Uterus (tissue), 4 donors: ENCODE results near the gene COL4A2. TPM values are rescaled to one million over a fixed set of nuclear protein-coding genes. Genes with fewer than 3 reads are reported as not detected.

ENCODE experiments used
- DNase-seq, 2 donors: peaks; one replicate each; pipeline ENCODE4 v3.0.0-alpha.2; 2019 to 2020
- H3K27ac ChIP-seq, 2 donors: fragments of 200-600 bp; sonication (generic); 1 replicate in 1 of 2; 2 replicates in 1 of 2; pipeline ENCODE4 v1.5.1; 2016 to 2018
- H3K27me3 ChIP-seq, 2 donors: fragments of 200-600 bp; sonication (generic); one replicate each; pipeline ENCODE4 v1.5.1; 2018 to 2019; ENCODE audit warnings: control low read depth in 1 of 2
- H3K36me3 ChIP-seq, 2 donors: fragments of 200-600 bp; sonication (generic); one replicate each; pipeline ENCODE4 v1.5.1; 2019; ENCODE audit warnings: control low read depth in 1 of 2
- H3K4me1 ChIP-seq, 2 donors: fragments of 200-600 bp; sonication (generic); one replicate each; pipeline ENCODE4 v1.5.1; 2018 to 2019; ENCODE audit warnings: control low read depth in 1 of 2
- H3K4me3 ChIP-seq, 2 donors: fragments of 200-600 bp; sonication (generic); 1 replicate in 1 of 2; 2 replicates in 1 of 2; pipeline ENCODE4 v1.5.1; 2018 to 2019; ENCODE audit warnings: mild to moderate bottlenecking in 1 of 2
- H3K9me3 ChIP-seq, 2 donors: fragments of 200-600 bp; sonication (generic); one replicate each; pipeline ENCODE4 v1.5.1; 2019; ENCODE audit warnings: control low read depth in 1 of 2
- POLR2A ChIP-seq, 2 donors: fragments of 450-650 bp; IDR thresholded peaks; one replicate each; pipeline ENCODE4 v1.6.1; 2016; ENCODE audit warnings: antibody characterized with exemption in 2 of 2, mild to moderate bottlenecking in 1 of 2, moderate library complexity in 1 of 2
- intact Hi-C: fragments of 100-400 bp; cut with DNase I; formaldehyde crosslinking; loops from one replicate; pipeline ENCODE4 v1.15.1; 2023; ENCODE audit warnings: low total_unique reads
- total RNA-seq, 4 donors: library from RNA; depleted of rRNA in 3 of 4; stranded (reverse); fragments of >200 nt in 3 of 4; gene quantifications; one replicate each; pipeline versions ENCODE4 v1.1.0 to v1.2.4, GENCODE V29; 2014 to 2023
- TF ChIP-seq, protein P1 (sequence below), 4 experiments: fragments of 200-600 bp in 2 of 4; fragments of 450-650 bp in 2 of 4; sonication (generic) in 2 of 4; IDR thresholded peaks; one replicate each; pipeline ENCODE4 v1.5.1; 2016 to 2019; ENCODE audit warnings: antibody characterized with exemption in 4 of 4, mild to moderate bottlenecking in 2 of 4, moderate library complexity in 1 of 4
- donor health status: DM: yes; HTN: yes; CAD: no.

COL4A2 gene
- total RNA-seq, 4 donors from 2014 or later = 157 to 606 (median 284) TPM

DNA sequence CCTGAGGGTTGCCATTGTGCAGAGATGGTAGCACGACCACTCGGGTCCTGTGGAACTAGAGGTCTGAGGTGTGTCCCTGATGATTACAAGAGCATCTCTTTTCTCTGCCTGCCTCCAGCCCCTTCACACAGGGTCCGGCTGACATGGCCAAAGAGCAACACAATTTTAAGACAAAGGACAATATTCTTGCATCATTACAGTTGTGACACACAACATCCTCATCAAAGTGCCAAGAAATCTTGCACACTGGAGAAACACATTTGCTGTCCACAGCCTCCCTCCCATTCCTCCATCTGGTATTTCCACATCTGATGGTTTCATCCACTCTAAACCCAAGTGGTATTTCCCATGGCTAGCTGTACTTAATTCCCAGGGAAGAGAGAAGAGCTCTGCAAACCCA lies 12.9 kb upstream of the COL4A2 start:
- no peaks in the 10 kb centered on the region for H3K9me3 ChIP-seq
- DNase-seq = no peak
- no peaks in the 10 kb centered on the region for H3K36me3 ChIP-seq
- no peaks in the 10 kb centered on the region for H3K27me3 ChIP-seq
- intact Hi-C loops = no loop called here
- peak overlapping the region; percentile 4 to 34 for H3K27ac ChIP-seq
- no peak for TF ChIP-seq POLR2A (IDR thresholded peaks at IDR 0.05)
- H3K4me3 ChIP-seq = no peak overlapping the region
- peaks cover 0 to 6% of the 10 kb centered on the region in 2 donors for H3K4me1 ChIP-seq

DNA sequence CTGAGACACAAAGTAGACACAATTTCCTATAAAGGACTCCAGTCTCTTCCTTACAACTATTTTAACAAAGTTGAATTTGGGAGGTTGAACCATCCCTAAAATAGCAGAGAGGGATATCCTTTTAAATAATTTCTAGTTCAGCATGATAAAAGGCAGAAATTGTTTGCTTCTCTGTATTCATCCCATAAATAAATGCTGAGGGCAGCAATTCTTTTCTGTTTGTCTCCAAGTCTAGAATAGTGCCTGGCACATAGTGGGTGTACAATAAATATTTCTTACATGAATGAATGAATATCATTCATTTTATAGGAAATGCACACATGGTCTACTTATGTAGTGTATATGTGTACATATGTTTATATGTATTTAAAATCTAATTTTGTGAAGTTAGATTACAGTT lies 12.5 kb upstream of the COL4A2 start:
- no peaks in the 10 kb centered on the region for H3K9me3 ChIP-seq
- no peak overlapping the region for H3K4me3 ChIP-seq
- no peaks in the 10 kb centered on the region for H3K27me3 ChIP-seq
- H3K36me3 ChIP-seq = no peaks in the 10 kb centered on the region
- peaks cover 0 to 7% of the 10 kb centered on the region in 2 donors for H3K4me1 ChIP-seq
- DNase-seq = no peak
- TF ChIP-seq, protein P1, sequence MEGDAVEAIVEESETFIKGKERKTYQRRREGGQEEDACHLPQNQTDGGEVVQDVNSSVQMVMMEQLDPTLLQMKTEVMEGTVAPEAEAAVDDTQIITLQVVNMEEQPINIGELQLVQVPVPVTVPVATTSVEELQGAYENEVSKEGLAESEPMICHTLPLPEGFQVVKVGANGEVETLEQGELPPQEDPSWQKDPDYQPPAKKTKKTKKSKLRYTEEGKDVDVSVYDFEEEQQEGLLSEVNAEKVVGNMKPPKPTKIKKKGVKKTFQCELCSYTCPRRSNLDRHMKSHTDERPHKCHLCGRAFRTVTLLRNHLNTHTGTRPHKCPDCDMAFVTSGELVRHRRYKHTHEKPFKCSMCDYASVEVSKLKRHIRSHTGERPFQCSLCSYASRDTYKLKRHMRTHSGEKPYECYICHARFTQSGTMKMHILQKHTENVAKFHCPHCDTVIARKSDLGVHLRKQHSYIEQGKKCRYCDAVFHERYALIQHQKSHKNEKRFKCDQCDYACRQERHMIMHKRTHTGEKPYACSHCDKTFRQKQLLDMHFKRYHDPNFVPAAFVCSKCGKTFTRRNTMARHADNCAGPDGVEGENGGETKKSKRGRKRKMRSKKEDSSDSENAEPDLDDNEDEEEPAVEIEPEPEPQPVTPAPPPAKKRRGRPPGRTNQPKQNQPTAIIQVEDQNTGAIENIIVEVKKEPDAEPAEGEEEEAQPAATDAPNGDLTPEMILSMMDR (IDR thresholded peaks at IDR 0.05) = no peak
- TF ChIP-seq POLR2A (IDR thresholded peaks at IDR 0.05) = no peak
- intact Hi-C loops = no loop called here
- H3K27ac ChIP-seq = no peak overlapping the region

DNA sequence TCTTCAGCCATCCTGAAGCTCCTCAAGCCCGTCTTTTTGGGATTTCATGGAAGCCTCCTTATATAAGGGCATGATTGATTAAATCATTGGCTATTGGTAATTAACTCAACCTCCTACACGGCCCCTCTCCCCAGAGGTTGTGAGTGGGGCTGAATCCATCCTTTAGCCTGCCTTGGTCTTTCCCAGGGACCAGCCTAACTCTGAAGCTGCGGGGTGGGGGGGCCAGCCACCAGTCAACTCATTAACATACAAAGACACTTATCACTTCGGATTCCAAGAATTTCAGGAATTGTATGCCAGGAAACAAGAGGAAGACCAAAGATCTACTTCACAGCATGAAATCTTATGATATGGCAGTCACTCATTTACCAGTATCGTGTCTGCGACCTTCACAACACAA lies 10.1 kb upstream of the COL4A2 start:
- Histone ChIP-seq H3K4me3 (no peak overlapping the region), H3K27me3 (no peaks in the 10 kb centered on the region), H3K36me3 (no peaks in the 10 kb centered on the region), H3K27ac (peak overlapping the region; percentile 10 to 70), H3K9me3 (no peaks in the 10 kb centered on the region), H3K4me1 (peaks cover 0 to 7% of the 10 kb centered on the region in 2 donors)
- TF ChIP-seq POLR2A (IDR thresholded peaks at IDR 0.05) = no peak
- TF ChIP-seq, protein P1 (IDR thresholded peaks at IDR 0.05) = no peak
- DNase-seq = no peak
- intact Hi-C loops = no loop called here

DNA sequence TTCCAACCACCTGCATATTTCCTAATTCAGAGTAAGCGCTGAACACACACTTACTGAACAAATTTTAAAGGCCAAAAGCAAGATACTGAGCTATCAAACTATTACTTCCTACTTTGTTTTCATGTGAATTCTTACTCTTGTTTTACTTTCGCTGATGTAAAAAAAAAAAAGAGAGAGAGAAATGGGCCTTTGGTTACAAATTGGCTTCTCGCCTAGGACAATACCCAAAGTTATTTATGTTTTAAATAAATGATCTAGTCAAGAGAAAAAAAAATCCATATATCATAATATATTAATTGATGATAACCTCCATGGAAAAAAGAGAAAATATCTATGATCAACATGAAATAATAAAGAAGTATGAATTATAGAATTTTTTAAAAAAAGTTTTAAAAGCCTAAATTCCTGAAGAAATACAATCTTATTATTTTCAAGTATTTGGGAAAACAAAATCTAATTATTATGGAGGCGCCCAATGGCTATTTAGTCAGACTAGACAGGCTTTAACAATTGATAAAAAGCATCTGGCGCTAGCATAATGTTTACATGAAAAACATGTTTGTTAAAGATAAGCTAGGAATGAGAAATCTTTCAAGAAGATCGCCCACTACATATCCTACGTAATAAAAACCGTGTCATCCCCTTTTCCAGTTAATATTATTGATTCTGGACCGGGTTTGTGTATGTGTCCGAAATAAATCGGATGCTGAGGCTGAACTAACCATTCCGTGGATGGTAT lies 9.1 kb upstream of the COL4A2 start:
- Histone ChIP-seq H3K4me1 (peaks cover 0 to 7% of the 10 kb centered on the region in 2 donors), H3K4me3 (peak overlapping the region; percentile 2 to 25), H3K9me3 (no peaks in the 10 kb centered on the region), H3K27ac (peak overlapping the region; percentile 70 to 100), H3K36me3 (no peaks in the 10 kb centered on the region), H3K27me3 (no peaks in the 10 kb centered on the region)
- intact Hi-C loops = no loop called here
- TF ChIP-seq, protein P1 (IDR thresholded peaks at IDR 0.05) = no peak
- TF ChIP-seq POLR2A (IDR thresholded peaks at IDR 0.05) = no peak
- no peak for DNase-seq

DNA sequence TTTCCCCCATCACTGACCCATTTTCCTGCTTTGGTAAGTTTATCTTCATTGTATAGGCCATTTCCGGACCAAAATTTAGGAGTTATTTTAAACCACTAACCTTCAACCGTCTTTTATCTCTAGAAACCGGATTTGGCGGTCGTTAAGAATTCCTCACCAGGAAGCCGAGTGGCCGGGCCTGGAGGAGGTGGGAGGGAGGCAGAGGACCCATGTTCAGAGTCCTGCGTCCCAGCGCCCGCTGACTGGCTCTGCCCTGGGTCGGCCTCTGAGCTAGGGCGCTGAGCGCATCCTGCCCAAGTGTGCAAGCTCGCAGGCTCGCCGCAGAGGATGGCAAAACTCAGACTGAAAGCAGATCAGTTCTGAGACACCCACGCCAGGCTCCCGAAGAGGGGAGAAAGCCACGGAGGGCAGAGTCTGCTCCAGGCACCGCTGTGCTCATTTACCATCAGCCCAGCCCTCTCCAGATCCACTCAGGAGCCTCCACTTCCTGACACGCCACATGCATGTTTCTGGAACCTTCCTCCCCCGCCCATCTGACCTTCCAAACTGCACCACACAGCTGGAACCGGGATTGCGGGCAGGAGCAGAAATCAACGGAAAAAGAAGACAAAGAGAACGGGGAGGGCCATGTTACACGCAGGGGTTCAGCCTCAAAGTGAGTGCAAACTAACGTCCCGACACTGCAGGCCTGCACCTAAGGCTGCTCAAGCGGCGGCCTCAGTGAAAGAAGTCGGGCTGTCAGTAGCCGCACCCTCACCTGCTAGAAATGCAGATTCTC lies 8.4 kb upstream of the COL4A2 start:
- peak overlapping the region; percentile 2 to 25 for H3K4me3 ChIP-seq
- intact Hi-C loops = no loop called here

More for the DNA sequence above, 8.4 kb upstream of the COL4A2 start:
- DNase-seq = peak in 1 of 2 donors; percentile 37
- Histone ChIP-seq H3K27me3 (no peaks in the 10 kb centered on the region), H3K4me1 (peaks cover 0 to 7% of the 10 kb centered on the region in 2 donors), H3K27ac (peak overlapping the region; percentile 70 to 100), H3K9me3 (no peaks in the 10 kb centered on the region), H3K36me3 (no peaks in the 10 kb centered on the region)
- peak in 1 of 2 donors; percentile 46 for TF ChIP-seq POLR2A (IDR thresholded peaks at IDR 0.05)
- TF ChIP-seq, protein P1 (IDR thresholded peaks at IDR 0.05) = no peak
